ENCODE results near the gene WDR27. TPM values are rescaled to one million over a fixed set of nuclear protein-coding genes. Genes with fewer than 3 reads are reported as not detected.
A peak's percentile ranks its signal among the peaks of the same experiment; 100 is the strongest.

WDR27 gene
- 10 to 100 TPM; 22.9 to 25.3 TPM for total RNA-seq

GRCh38 chr6:169701954-169702839 is at the start of gene WDR27, which contains the start of gene C6orf120:
WDR27 (minus strand) TSS chr6:169702029; CDS start chr6:169689005, 13,024 bp downstream.
C6orf120 (plus strand) TSS chr6:169702126; CDS start chr6:169702460, 334 bp downstream.
- no peaks in the 10 kb centered on the region for H3K9me3 Mint-ChIP-seq (ENCODE audit: insufficient read depth)
- peak; percentile 97 for DNase-seq
- no peaks in the 10 kb centered on the region for H3K27me3 Mint-ChIP-seq (ENCODE audit: low read depth)
- peaks cover 35% of the 10 kb centered on the region for H3K36me3 Mint-ChIP-seq (ENCODE audit: low read depth)
- H3K27ac Mint-ChIP-seq: peak within 1 kb of the TSS; percentile 92
- ChIA-PET CTCF (interaction anchor here (0.8 to 3.2 kb wide), 6 partner anchors 9 to 50 kb away, joined by 3 to 19 read pairs (median 4); partner anchors contain the start of genes DYNLT2 and ERMARD), POLR2A (interaction anchor here (0.7 to 4.9 kb wide), 16 partner anchors 9 to 882 kb away, joined by 3 to 47 read pairs (median 4); partner anchors contain the start of genes DYNLT2, ERMARD and PDCD2)
- ATAC-seq: peak; percentile 91
- peak within 1 kb of the TSS; percentile 90 for H3K4me3 Mint-ChIP-seq
- peaks cover 52% of the 10 kb centered on the region for H3K4me1 Mint-ChIP-seq (ENCODE audit: low read depth)

- Mint-ChIP-seq H3K9me3 (ENCODE audit: insufficient read depth) (peaks cover 5% of the 10 kb centered on the region), H3K4me1 (ENCODE audit: low read depth) (peaks cover 11% of the 10 kb centered on the region), H3K36me3 (ENCODE audit: low read depth) (peaks cover 26% of the 10 kb centered on the region), H3K27ac (no peak overlapping the region), H3K27me3 (ENCODE audit: low read depth) (peaks cover 7% of the 10 kb centered on the region), H3K4me3 (no peak overlapping the region)
- ATAC-seq: no peak
- DNase-seq: no peak
- CTCF ChIA-PET: no interaction called here
- POLR2A ChIA-PET: no interaction called here
These were observed 44.7 kb upstream of the WDR27 start for GRCh38 chr6:169746556-169746955.

- ATAC-seq: no peak
- CTCF ChIA-PET: no interaction called here
- Mint-ChIP-seq H3K9me3 (ENCODE audit: insufficient read depth) (peaks cover 5% of the 10 kb centered on the region), H3K27ac (no peak overlapping the region), H3K36me3 (ENCODE audit: low read depth) (peaks cover 23% of the 10 kb centered on the region), H3K4me1 (ENCODE audit: low read depth) (peaks cover 11% of the 10 kb centered on the region), H3K4me3 (no peak overlapping the region), H3K27me3 (ENCODE audit: low read depth) (peaks cover 7% of the 10 kb centered on the region)
- no peak for DNase-seq
- POLR2A ChIA-PET: no interaction called here
These were observed 43.6 kb upstream of the WDR27 start for GRCh38 chr6:169745405-169745804.

- ChIA-PET CTCF (interaction anchor here (0.7 to 1.7 kb wide), 3 partner anchors 20 to 48 kb away, joined by 3 to 5 read pairs (median 5); no protein-coding TSS in a partner anchor), POLR2A (interaction anchor here (1.5 kb wide), 1 partner anchor 39 kb away, joined by 4 read pairs; the partner anchor contains the start of genes C6orf120 and WDR27)
- no peaks in the 10 kb centered on the region for H3K9me3 Mint-ChIP-seq (ENCODE audit: insufficient read depth)
These were observed 39.5 kb upstream of the WDR27 start for GRCh38 chr6:169741344-169741743.

GRCh38 chr6:169738976-169739529 is 37.2 kb upstream of the WDR27 start:
- no peaks in the 10 kb centered on the region for H3K4me1 Mint-ChIP-seq (ENCODE audit: low read depth)
- H3K36me3 Mint-ChIP-seq (ENCODE audit: low read depth): no peaks in the 10 kb centered on the region
- no peak for DNase-seq
- no peak overlapping the region for H3K27ac Mint-ChIP-seq
- H3K27me3 Mint-ChIP-seq (ENCODE audit: low read depth): peaks cover 31% of the 10 kb centered on the region
- no peaks in the 10 kb centered on the region for H3K9me3 Mint-ChIP-seq (ENCODE audit: insufficient read depth)
- H3K4me3 Mint-ChIP-seq: no peak overlapping the region
- CTCF ChIA-PET: no interaction called here
- ATAC-seq: no peak
- POLR2A ChIA-PET: no interaction called here

More at GRCh38 chr6:169741344-169741743, 39.5 kb upstream of the WDR27 start:
- DNase-seq (no peak), ATAC-seq (no peak)
- peaks cover 14% of the 10 kb centered on the region for H3K27me3 Mint-ChIP-seq (ENCODE audit: low read depth)
- H3K4me1 Mint-ChIP-seq (ENCODE audit: low read depth): no peaks in the 10 kb centered on the region
- H3K4me3 Mint-ChIP-seq: no peak overlapping the region
- H3K36me3 Mint-ChIP-seq (ENCODE audit: low read depth): peaks cover under 1% of the 10 kb centered on the region
- no peak overlapping the region for H3K27ac Mint-ChIP-seq

- ATAC-seq (no peak), DNase-seq (no peak)
- no peak overlapping the region for H3K27ac Mint-ChIP-seq
- no peaks in the 10 kb centered on the region for H3K9me3 Mint-ChIP-seq (ENCODE audit: insufficient read depth)
- H3K4me3 Mint-ChIP-seq: no peak overlapping the region
- peaks cover 34% of the 10 kb centered on the region for H3K27me3 Mint-ChIP-seq (ENCODE audit: low read depth)
- no peaks in the 10 kb centered on the region for H3K36me3 Mint-ChIP-seq (ENCODE audit: low read depth)
- CTCF ChIA-PET: no interaction called here
- H3K4me1 Mint-ChIP-seq (ENCODE audit: low read depth): no peaks in the 10 kb centered on the region
- POLR2A ChIA-PET: no interaction called here
These were observed 36.6 kb upstream of the WDR27 start for GRCh38 chr6:169738204-169738975.

- Mint-ChIP-seq H3K4me3 (no peak overlapping the region), H3K4me1 (ENCODE audit: low read depth) (peaks cover 16% of the 10 kb centered on the region), H3K9me3 (ENCODE audit: insufficient read depth) (no peaks in the 10 kb centered on the region), H3K27me3 (ENCODE audit: low read depth) (peaks cover 34% of the 10 kb centered on the region), H3K27ac (no peak overlapping the region), H3K36me3 (ENCODE audit: low read depth) (peaks cover 6% of the 10 kb centered on the region)
- ATAC-seq (no peak), DNase-seq (no peak)
- CTCF ChIA-PET: no interaction called here
- POLR2A ChIA-PET: no interaction called here
These were observed 28.1 kb upstream of the WDR27 start for GRCh38 chr6:169729961-169730360.

GRCh38 chr6:169726963-169727362 is 25.1 kb upstream of the WDR27 start:
- POLR2A ChIA-PET: interaction anchor here (1.2 to 2.6 kb wide), 2 partner anchors 25 kb away, joined by 3 to 13 read pairs; partner anchors contain the start of genes C6orf120 and WDR27

GRCh38 chr6:169726049-169726400 is 24.2 kb upstream of the WDR27 start:
- H3K27me3 Mint-ChIP-seq (ENCODE audit: low read depth): peaks cover 11% of the 10 kb centered on the region
- no peaks in the 10 kb centered on the region for H3K9me3 Mint-ChIP-seq (ENCODE audit: insufficient read depth)
- H3K36me3 Mint-ChIP-seq (ENCODE audit: low read depth): peaks cover 9% of the 10 kb centered on the region

More at GRCh38 chr6:169726963-169727362, 25.1 kb upstream of the WDR27 start:
- H3K4me1 Mint-ChIP-seq (ENCODE audit: low read depth): peaks cover 24% of the 10 kb centered on the region
- CTCF ChIA-PET: interaction anchor here (1.1 kb wide), 1 partner anchor 21 kb away, joined by 3 read pairs; no protein-coding TSS in a partner anchor
- no peaks in the 10 kb centered on the region for H3K9me3 Mint-ChIP-seq (ENCODE audit: insufficient read depth)
- DNase-seq: no peak
- peaks cover 11% of the 10 kb centered on the region for H3K27me3 Mint-ChIP-seq (ENCODE audit: low read depth)
- peaks cover 9% of the 10 kb centered on the region for H3K36me3 Mint-ChIP-seq (ENCODE audit: low read depth)
- ATAC-seq: no peak
- H3K4me3 Mint-ChIP-seq: no peak overlapping the region
- no peak overlapping the region for H3K27ac Mint-ChIP-seq

GRCh38 chr6:169725125-169726048 is 23.6 kb upstream of the WDR27 start:
- H3K4me3 Mint-ChIP-seq: peak overlapping the region; percentile 76
- H3K36me3 Mint-ChIP-seq (ENCODE audit: low read depth): peaks cover 10% of the 10 kb centered on the region
- ATAC-seq (no peak), DNase-seq (no peak)
- POLR2A ChIA-PET: interaction anchor here (0.8 to 2.9 kb wide), 5 partner anchors 24 to 827 kb away, joined by 3 to 13 read pairs (median 10); partner anchors contain the start of genes C6orf120, DYNLT2, ERMARD and WDR27
- H3K9me3 Mint-ChIP-seq (ENCODE audit: insufficient read depth): no peaks in the 10 kb centered on the region
- CTCF ChIA-PET: interaction anchor here (1.0 kb wide), 2 partner anchors 10 to 22 kb away, joined by 3 read pairs; no protein-coding TSS in a partner anchor
- peaks cover 6% of the 10 kb centered on the region for H3K27me3 Mint-ChIP-seq (ENCODE audit: low read depth)
- H3K27ac Mint-ChIP-seq: peak overlapping the region; percentile 77
- peaks cover 31% of the 10 kb centered on the region for H3K4me1 Mint-ChIP-seq (ENCODE audit: low read depth)

More at GRCh38 chr6:169726049-169726400, 24.2 kb upstream of the WDR27 start:
- peak overlapping the region; percentile 76 for H3K4me3 Mint-ChIP-seq
- POLR2A ChIA-PET: interaction anchor here (1.2 to 2.6 kb wide), 3 partner anchors 24 to 26 kb away, joined by 3 to 13 read pairs (median 10); partner anchors contain the start of genes C6orf120, DYNLT2, ERMARD and WDR27
- no peak for ATAC-seq
- peak overlapping the region; percentile 32 for H3K27ac Mint-ChIP-seq
- peaks cover 30% of the 10 kb centered on the region for H3K4me1 Mint-ChIP-seq (ENCODE audit: low read depth)
- CTCF ChIA-PET: interaction anchor here (1.0 kb wide), 2 partner anchors 9 to 23 kb away, joined by 3 read pairs; no protein-coding TSS in a partner anchor
- no peak for DNase-seq
